Epithelial cell of proximal tubule (primary cell): ENCODE measurements around the gene DYSF. TPM values are rescaled to one million over a fixed set of nuclear protein-coding genes. Genes with fewer than 3 reads are reported as not detected.

Experiments used
- DNase-seq: peaks from one replicate; pipeline ENCODE4 v3.0.0-alpha.2; 2011; ENCODE audit warnings: low read depth
- H3K4me3 ChIP-seq: 2 replicates; pipeline ENCODE4 v1.5.1; 2011; ENCODE audit warnings: low read depth, mild to moderate bottlenecking, low read length
- CTCF ChIP-seq: conservative IDR thresholded peaks from 2 replicates; pipeline ENCODE4 v1.5.1; 2012; ENCODE audit warnings: low read depth, mild to moderate bottlenecking, low read length
- total RNA-seq: library from RNA; depleted of rRNA; stranded (reverse); fragments of >200 nt; gene quantifications from 2 replicates; pipeline ENCODE4 v1.2.3, GENCODE V29; 2015

The DYSF gene
- total RNA-seq, 1 donor from 2014 or later = 6.3 TPM

DNA sequence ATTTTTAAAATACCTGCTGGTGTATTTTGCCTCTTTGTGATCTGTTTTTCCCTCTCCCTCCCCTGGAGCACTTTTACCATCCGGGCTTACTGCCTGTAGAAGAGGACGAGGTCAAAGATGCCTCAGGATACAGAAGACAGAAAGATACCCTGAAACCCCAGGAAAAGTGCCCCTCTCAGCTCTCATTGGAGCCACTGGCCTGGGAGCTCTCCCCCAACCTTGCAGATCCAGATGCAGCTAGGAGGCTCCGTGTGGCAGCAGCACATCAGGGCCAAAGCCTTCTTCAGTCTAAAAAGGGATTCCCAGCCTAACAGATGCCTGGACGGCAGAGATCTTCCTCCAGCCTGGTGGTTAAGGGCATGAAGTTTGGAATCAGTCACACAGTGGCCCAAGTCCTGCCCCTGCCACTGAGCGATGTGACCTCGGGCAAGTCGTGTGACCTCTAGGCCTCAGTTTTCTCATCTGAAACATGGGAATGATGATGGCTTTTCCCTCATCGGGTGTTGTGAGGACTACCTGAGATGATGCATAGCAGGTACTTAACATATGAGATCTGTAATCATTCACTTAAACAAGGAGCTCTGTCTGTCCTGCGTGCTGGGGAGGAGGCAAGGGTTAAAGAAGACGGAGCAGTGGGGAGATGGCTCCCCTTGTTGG is 239.4 kb downstream of the DYSF start:
- TF ChIP-seq CTCF = no peak
- H3K4me3 ChIP-seq = no peak overlapping the region
- no peak for DNase-seq

- H3K4me3 ChIP-seq = no peak overlapping the region
- TF ChIP-seq CTCF = no peak
- DNase-seq = no peak
These were observed 240.2 kb downstream of the DYSF start for GRCh38 chr2:71693286-71694270.

GRCh38 chr2:71694501-71695234 is 241.3 kb downstream of the DYSF start:
- TF ChIP-seq CTCF = no peak
- DNase-seq = no peak
- H3K4me3 ChIP-seq = no peak overlapping the region

DNA sequence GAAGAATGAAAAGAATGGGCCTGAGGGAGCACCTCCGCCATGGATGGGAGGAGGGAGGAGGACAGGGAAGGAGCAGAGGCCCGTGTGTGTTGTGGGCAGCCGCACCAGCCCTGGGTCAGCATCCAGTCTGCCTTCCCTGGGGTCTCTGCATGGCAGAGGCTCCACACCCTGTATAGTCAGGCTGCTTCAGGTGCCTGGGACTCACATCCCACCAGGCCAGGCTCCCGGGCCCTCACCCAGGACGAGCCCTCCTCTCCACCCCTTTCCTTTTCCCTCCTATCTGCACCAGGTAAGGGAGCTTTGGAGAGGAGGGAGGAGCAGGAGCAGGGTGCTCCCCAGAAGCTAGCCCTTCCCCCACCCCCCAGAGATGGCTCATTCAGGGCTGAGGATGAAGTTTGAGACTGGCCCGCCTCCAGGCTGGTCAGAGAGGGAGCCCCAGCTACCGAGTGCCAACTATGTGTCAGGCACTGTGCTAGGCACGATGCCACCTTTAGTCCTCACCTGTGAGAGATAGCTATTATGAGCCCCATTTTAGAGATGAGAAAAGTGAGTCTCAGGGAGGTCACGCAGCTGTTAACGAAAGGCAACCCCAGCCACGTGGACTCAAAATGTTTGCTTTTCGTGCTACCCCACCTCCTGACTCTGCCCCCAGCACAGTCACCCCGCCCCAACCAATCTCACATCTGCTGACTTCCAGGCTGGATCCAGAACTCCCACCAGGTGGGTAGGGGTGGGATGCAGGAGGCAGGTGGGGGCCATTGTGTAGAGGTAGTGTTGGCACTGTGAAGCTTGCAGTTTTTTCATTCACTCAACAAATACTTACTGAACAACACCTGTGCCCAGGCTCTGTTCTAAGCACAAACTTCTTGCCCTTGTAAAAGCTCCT is 242.1 kb downstream of the DYSF start:
- TF ChIP-seq CTCF = no peak
- H3K4me3 ChIP-seq = no peak overlapping the region
- DNase-seq = no peak

DNA sequence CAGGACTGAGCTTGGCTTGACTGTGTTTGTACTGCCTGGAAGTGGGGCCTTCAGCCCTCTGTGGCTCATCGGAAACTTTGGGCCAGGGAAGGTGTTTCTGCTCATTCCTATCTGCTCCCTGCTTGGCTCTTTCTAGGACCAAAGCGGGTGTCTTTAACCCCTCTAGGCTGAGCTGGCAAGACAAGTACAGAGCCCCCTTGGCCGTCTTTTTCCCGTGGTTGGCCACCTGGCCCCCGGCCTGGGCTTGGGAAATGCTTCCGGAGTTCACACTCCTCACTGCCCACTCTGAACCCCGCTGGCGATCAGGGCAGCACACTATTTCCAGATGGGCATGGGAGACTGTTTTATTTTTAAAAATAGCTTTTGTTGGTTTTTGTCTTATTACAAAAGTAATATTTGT is 243.0 kb downstream of the DYSF start:
- no peak for DNase-seq
- no peak for TF ChIP-seq CTCF
- no peak overlapping the region for H3K4me3 ChIP-seq
